ENCODE data around the gene TMA7.
"Not testable (repeated sequence)": the region's sequence is repeated elsewhere in the genome, so short reads cannot be mapped to it uniquely, and the experiment has no call there.

Gene TMA7

GRCh38 chr3:48470286-48470685, 30.2 kb downstream of the TMA7 start:
- DNase-seq: no peak

- no peak for DNase-seq
These were observed 32.5 kb downstream of the TMA7 start for GRCh38 chr3:48472673-48472922.

DNA sequence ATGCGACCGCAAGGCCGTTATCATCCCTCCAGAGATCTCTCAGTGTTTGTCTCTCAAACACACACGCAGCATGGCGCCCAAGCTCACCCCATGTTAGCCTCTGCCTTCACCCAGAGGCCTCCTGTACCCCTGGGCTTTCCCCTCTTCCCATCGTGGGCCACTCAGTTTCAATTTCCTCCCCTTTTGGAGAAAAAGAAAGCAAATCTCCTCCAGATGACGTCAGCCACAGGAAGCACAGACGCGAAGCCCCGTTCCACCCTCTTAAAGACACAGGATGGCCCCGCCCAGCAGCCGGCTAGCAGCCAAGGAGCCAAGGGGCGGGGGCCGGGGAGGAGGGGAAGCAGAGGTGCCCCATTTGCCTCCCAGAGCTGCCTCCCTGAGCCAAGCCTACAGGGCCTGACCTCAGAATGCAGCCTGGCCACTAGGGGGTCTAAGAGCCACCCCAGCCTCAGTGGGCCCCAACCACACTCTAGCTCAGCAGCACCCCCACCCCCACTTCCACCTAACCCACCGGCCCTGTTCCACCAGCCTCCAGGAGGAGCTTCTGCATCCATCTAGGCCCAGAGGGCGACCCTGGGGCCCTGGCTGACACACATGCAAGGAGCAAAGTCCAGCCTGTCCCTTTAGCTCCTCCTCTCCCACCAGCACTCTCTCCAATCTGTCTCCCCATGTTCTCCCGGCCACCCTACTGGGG, 33.0 kb downstream of the TMA7 start:
- DNase-seq: peak; percentile 24

DNA sequence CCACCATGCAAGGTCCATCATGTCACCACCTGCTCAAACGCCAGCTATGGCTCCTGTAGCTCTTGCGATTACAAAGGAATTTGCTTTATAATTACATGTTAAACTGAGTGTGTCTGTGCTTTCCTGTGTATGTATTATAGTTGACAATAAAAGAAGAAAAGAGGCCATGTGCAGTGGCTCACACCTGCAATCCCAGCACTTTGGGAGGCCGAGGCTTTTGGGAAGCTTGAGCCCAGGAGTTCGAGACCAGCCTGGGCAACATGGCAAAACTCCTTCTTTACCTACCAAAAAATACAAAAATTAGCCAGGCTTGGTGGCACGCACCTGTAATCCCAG, 33.5 kb downstream of the TMA7 start:
- no peak for DNase-seq

- not testable (repeated sequence) for DNase-seq
These were observed 34.0 kb downstream of the TMA7 start for GRCh38 chr3:48474031-48474430.

DNA sequence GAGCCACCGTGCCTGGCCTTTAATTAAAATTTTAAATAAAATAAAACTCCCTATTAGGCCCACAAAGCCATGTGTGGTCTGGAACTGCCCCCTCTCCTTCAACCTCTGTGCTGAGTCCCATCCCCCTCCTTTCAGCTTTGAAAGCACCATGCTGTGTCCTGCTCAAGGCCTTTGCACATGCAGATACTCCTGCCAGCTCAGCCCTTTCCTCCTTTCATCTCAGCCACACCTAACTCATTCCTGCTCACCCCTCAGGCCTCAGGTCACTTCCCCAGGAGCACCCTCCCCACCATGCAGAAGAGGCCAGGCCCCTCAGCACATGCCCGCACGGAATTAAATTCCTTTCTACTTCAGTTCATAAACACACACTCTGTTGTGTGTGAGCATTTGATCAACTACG, 34.6 kb downstream of the TMA7 start:
- no peak for DNase-seq

- no peak for DNase-seq
These were observed 35.1 kb downstream of the TMA7 start for GRCh38 chr3:48475188-48475587.

- no peak for DNase-seq
These were observed 36.5 kb downstream of the TMA7 start for GRCh38 chr3:48476426-48477053.

- DNase-seq: no peak
These were observed 38.0 kb downstream of the TMA7 start for GRCh38 chr3:48477959-48478520.

DNA sequence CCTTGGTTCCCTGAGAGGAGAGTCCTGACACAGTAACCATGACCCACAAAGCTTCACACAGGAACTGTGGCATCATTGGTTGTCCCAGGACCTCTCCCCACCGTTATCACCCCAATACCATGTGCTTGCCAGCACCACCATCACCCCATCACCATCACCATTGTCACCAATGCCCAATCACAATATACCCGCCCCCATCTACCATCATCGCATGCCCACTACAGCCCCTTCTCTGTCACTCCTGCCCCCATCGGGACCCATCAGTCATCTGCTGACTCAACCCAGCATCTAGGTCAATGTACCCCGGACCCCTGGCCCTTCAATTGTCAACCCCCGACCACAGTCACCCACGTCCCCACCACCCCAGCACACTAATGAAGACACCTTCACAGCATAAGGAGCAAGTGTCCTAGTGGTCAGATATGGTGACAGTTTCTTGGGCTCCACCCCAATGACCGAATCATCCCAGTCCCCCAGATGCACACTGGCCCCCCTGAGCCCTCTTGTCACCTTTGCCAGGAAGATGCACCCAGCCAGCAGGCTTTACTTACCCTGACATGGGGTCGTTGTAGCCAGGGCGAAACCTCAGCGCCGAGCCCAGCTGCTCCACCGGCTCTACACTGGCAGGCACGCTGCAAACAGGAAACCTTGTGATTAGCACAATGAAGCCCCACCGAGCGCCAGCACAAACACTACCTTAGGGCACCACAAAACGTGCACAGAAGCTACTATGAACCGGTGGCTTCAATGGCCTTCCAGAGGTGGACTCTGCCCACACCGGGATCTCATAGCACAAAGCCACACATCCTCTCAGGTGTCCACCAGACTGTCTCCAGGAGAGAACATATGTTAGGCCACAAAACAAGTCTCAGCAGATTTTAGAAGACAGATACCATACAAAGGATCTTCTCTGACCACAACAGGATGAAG, 38.8 kb downstream of the TMA7 start:
- DNase-seq: no peak

- not testable (repeated sequence) for DNase-seq
These were observed 40.8 kb downstream of the TMA7 start for GRCh38 chr3:48480891-48481290.

DNA sequence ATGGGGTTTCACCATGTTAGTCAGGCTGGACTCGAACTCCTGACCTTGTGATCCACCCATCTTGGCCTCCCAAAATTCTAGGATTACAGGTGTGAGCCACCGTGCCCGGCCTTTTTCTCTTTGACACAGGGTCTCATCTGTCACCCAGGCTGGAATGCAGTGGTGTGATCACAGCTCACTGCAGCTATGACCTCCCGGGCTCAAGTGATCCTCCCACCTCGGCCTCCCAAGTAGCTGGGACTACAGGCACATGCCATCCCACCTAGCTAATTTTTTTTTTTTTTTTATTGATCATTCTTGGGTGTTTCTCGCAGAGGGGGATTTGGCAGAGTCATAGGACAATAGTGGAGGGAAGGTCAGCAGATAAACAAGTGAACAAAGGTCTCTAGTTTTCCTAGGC, 42.8 kb downstream of the TMA7 start:
- not testable (repeated sequence) for DNase-seq

- no peak for DNase-seq
These were observed 46.9 kb downstream of the TMA7 start for GRCh38 chr3:48486952-48487351.

- no peak for DNase-seq
These were observed 52.6 kb downstream of the TMA7 start for GRCh38 chr3:48492461-48493202.

GRCh38 chr3:48493203-48493501, 53.1 kb downstream of the TMA7 start:
- no peak for DNase-seq
